SU-DHL-6 (cell line): ENCODE results near the gene CGB8.

Experiments
- H2AFZ ChIP-seq: fragments of 200-600 bp; sonication (generic); 2 replicates; pipeline ENCODE4 v1.6.1; 2014; ENCODE audit warnings: low read depth, mild to moderate bottlenecking, moderate library complexity, mixed read lengths, antibody characterized with exemption, low read length; ENCODE audit not compliant: severe bottlenecking
- H3F3A ChIP-seq: fragments of 200-600 bp; shearing (Covaris generic); 2 replicates; pipeline ENCODE4 v1.6.0; 2016; ENCODE audit warnings: antibody characterized with exemption, mild to moderate bottlenecking; ENCODE audit not compliant: insufficient read depth
- H3K27ac ChIP-seq: fragments of 200-600 bp; sonication (generic); 2 replicates; pipeline ENCODE4 v1.5.1; 2016; ENCODE audit warnings: low read depth, mild to moderate bottlenecking, low read length, moderate library complexity, mixed read lengths
- H3K27me3 ChIP-seq: fragments of 200-600 bp; sonication (generic), shearing (Covaris generic); 2 replicates; pipeline ENCODE4 v1.6.0; 2014; ENCODE audit warnings: mild to moderate bottlenecking, low read length
- H3K36me3 ChIP-seq: fragments of 200-600 bp; sonication (generic); 2 replicates; pipeline ENCODE4 v1.6.1; 2014; ENCODE audit warnings: mild to moderate bottlenecking, low read length, mixed read lengths
- H3K4me2 ChIP-seq: fragments of 300-600, 200-600 bp; shearing (Covaris generic), sonication (generic); 2 replicates; pipeline ENCODE4 v1.6.0; 2014; ENCODE audit warnings: low read length, low read depth, mild to moderate bottlenecking; ENCODE audit not compliant: poor library complexity, severe bottlenecking
- H3K4me3 ChIP-seq: fragments of 200-600 bp; sonication (generic); 2 replicates; pipeline ENCODE4 v1.5.1; 2014; ENCODE audit warnings: antibody characterized with exemption, low read length, mild to moderate bottlenecking, mixed read lengths; ENCODE audit not compliant: insufficient read depth, poor library complexity, severe bottlenecking
- H3K79me2 ChIP-seq: fragments of 200-600 bp; sonication (generic); 2 replicates; pipeline ENCODE4 v1.6.1; 2014; ENCODE audit warnings: mild to moderate bottlenecking, low read length, moderate library complexity; ENCODE audit not compliant: insufficient read depth
- H3K9ac ChIP-seq: fragments of 200-600 bp; sonication (generic); 2 replicates; pipeline ENCODE4 v1.7.0; 2014; ENCODE audit warnings: mild to moderate bottlenecking, low read length
- H3K9me2 ChIP-seq: fragments of 200-600 bp; sonication (generic); replicated peaks from 2 replicates; pipeline ENCODE4 v1.6.1; 2014; ENCODE audit warnings: low read length; ENCODE audit not compliant: insufficient read depth
- H3K9me3 ChIP-seq: fragments of 200-600 bp; sonication (generic); 2 replicates; pipeline ENCODE4 v1.6.1; 2014; ENCODE audit warnings: low read length, mixed read lengths; ENCODE audit not compliant: insufficient read depth
- H4K20me1 ChIP-seq: fragments of 200-600 bp; sonication (generic); 2 replicates; pipeline ENCODE4 v1.6.1; 2014; ENCODE audit warnings: low read depth, mild to moderate bottlenecking, antibody characterized with exemption, low read length, moderate library complexity, mixed read lengths
- EZH2phosphoT487 ChIP-seq: fragments of 200-600 bp; sonication (generic), shearing (Covaris generic); conservative IDR thresholded peaks from 2 replicates; pipeline ENCODE4 v1.6.1; 2018; ENCODE audit warnings: mild to moderate bottlenecking, antibody characterized with exemption, low read length, moderate library complexity, mixed read lengths
- TF ChIP-seq, protein P1 (sequence below): fragments of 200-600 bp; sonication (generic); IDR thresholded peaks from one replicate; pipeline ENCODE4 v1.5.1; 2017; ENCODE audit warnings: antibody characterized with exemption, mild to moderate bottlenecking, low read length, moderate library complexity; ENCODE audit not compliant: insufficient read depth, poor library complexity, severe bottlenecking

Gene CGB8

DNA sequence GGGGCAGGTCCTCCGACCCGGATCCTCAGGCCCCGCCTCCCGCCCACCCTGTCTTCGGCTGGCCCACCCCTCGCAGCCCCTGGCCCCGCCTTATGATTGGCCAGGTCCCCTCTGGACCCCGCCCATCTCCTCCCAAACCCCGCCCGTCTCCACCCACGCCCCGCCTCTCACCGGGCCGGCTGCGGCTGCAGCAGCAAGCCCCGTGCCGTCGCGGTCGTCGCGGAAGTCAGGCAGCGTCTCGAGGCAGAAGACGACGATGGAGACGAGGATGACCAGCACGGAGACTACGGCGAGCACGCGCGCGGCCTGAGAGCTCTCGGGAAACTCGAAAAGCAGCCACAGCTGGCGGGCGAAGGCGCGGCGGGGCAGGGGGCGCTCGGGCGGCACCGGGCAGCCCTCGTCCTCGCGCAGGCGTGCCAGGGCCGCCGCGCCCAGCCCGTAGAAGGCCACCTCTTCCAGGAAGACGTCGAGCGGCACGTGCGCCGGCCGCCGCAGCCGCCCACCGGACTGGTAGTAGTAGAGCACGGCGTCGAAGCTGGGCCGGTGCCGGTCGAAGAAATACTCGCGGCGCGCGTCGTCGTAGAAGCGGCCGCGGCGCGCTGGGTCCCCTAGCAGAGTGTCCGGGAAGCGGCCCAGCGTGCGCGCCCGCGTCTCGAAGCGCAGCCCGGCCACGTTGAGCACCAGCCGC is 23.1 kb upstream of the CGB8 start:
- H3K36me3 ChIP-seq: no peaks in the 10 kb centered on the region
- no peaks in the 10 kb centered on the region for H4K20me1 ChIP-seq
- H3K79me2 ChIP-seq: no peaks in the 10 kb centered on the region
- H3K9ac ChIP-seq: no peak overlapping the region
- H3K4me2 ChIP-seq: no peak overlapping the region
- no peaks in the 10 kb centered on the region for H3K27me3 ChIP-seq
- H3K4me3 ChIP-seq: no peak overlapping the region
- H2AFZ ChIP-seq: no peak overlapping the region
- no peaks in the 10 kb centered on the region for H3K9me3 ChIP-seq
- H3K9me2 ChIP-seq: no peaks in the 10 kb centered on the region
- no peaks in the 10 kb centered on the region for H3F3A ChIP-seq
- TF ChIP-seq, protein P1, sequence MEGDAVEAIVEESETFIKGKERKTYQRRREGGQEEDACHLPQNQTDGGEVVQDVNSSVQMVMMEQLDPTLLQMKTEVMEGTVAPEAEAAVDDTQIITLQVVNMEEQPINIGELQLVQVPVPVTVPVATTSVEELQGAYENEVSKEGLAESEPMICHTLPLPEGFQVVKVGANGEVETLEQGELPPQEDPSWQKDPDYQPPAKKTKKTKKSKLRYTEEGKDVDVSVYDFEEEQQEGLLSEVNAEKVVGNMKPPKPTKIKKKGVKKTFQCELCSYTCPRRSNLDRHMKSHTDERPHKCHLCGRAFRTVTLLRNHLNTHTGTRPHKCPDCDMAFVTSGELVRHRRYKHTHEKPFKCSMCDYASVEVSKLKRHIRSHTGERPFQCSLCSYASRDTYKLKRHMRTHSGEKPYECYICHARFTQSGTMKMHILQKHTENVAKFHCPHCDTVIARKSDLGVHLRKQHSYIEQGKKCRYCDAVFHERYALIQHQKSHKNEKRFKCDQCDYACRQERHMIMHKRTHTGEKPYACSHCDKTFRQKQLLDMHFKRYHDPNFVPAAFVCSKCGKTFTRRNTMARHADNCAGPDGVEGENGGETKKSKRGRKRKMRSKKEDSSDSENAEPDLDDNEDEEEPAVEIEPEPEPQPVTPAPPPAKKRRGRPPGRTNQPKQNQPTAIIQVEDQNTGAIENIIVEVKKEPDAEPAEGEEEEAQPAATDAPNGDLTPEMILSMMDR: no peak
- TF ChIP-seq EZH2phosphoT487: no peak
- no peak overlapping the region for H3K27ac ChIP-seq

DNA sequence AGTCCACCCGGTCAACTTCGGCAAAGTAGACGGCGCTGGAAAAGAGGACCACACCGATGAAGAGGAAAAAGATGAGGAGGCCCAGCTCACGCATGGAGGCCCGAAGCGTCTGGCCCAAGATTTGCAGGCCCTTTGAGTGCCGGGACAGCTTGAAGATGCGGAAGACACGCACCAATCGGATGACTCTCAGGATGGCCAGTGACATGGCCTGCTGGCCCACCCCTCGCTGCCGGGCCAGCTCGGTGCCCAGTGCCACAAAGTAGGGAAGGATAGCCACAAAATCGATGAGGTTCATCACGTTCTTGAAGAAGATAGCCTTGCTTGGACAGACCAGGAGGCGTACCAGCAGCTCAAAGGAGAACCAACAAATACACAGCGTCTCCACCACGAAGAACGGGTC is 21.5 kb upstream of the CGB8 start:
- no peaks in the 10 kb centered on the region for H3K9me2 ChIP-seq
- no peak overlapping the region for H2AFZ ChIP-seq
- H3K36me3 ChIP-seq: no peaks in the 10 kb centered on the region
- no peaks in the 10 kb centered on the region for H3F3A ChIP-seq
- H3K79me2 ChIP-seq: no peaks in the 10 kb centered on the region
- H3K4me3 ChIP-seq: no peak overlapping the region
- H4K20me1 ChIP-seq: no peaks in the 10 kb centered on the region
- no peak overlapping the region for H3K4me2 ChIP-seq
- H3K27me3 ChIP-seq: no peaks in the 10 kb centered on the region
- no peak overlapping the region for H3K27ac ChIP-seq
- no peaks in the 10 kb centered on the region for H3K9me3 ChIP-seq
- no peak overlapping the region for H3K9ac ChIP-seq
- TF ChIP-seq, protein P1: no peak
- no peak for TF ChIP-seq EZH2phosphoT487

- TF ChIP-seq, protein P1: no peak
- no peak for TF ChIP-seq EZH2phosphoT487
- H4K20me1 ChIP-seq: no peaks in the 10 kb centered on the region
- H3K27ac ChIP-seq: no peak overlapping the region
- H3K9me3 ChIP-seq: no peaks in the 10 kb centered on the region
- no peak overlapping the region for H3K4me3 ChIP-seq
- no peaks in the 10 kb centered on the region for H3K79me2 ChIP-seq
- no peak overlapping the region for H2AFZ ChIP-seq
- no peak overlapping the region for H3K4me2 ChIP-seq
- no peaks in the 10 kb centered on the region for H3K27me3 ChIP-seq
- H3K9ac ChIP-seq: no peak overlapping the region
- no peaks in the 10 kb centered on the region for H3K36me3 ChIP-seq
- H3K9me2 ChIP-seq: no peaks in the 10 kb centered on the region
- no peaks in the 10 kb centered on the region for H3F3A ChIP-seq
Observed at GRCh38 chr19:49069026-49069425, 20.1 kb upstream of the CGB8 start.

DNA sequence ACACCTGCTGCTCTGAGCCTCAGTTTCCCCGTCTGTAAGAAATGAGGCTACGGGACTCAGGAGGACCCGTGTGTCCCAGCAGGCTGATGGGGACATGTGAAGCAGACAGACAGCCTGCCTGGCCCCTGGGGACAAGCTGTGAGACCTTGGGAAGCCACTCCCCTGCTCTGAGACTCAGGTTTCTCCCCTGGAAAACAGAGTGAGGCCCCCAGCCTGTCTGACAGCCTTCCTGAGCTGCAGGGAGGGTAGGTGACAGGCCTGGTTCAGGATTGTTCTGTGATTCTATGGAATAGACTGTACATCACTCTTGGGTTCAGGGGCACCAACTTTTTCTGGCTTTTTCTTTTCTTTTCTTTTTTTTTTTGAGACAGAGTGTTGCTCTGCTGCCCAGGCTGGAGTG is 18.6 kb upstream of the CGB8 start:
- TF ChIP-seq, protein P1: no peak
- no peak for TF ChIP-seq EZH2phosphoT487
- no peaks in the 10 kb centered on the region for H3K9me3 ChIP-seq
- no peaks in the 10 kb centered on the region for H3K79me2 ChIP-seq
- H3K36me3 ChIP-seq: no peaks in the 10 kb centered on the region
- H3K4me2 ChIP-seq: no peak overlapping the region
- H3K4me3 ChIP-seq: no peak overlapping the region
- H3K9me2 ChIP-seq: no peaks in the 10 kb centered on the region
- H3K27me3 ChIP-seq: no peaks in the 10 kb centered on the region
- no peak overlapping the region for H2AFZ ChIP-seq
- no peak overlapping the region for H3K27ac ChIP-seq
- H4K20me1 ChIP-seq: no peaks in the 10 kb centered on the region
- no peak overlapping the region for H3K9ac ChIP-seq
- no peaks in the 10 kb centered on the region for H3F3A ChIP-seq
